ENCODE measurements around the gene PALD1. TPM values are rescaled to one million over a fixed set of nuclear protein-coding genes. Genes with fewer than 3 reads are reported as not detected.

The PALD1 gene
- total and polyA plus RNA-seq, 4 experiments from 2014 or later: not detected

- Mint-ChIP-seq H3K27ac (no peak overlapping the region), H3K4me3 (no peak overlapping the region), H3K27me3 (peaks cover 0 to 2% of the 10 kb centered on the region in 2 donors), H3K4me1 (no peaks in the 10 kb centered on the region), H3K9me3 (no peaks in the 10 kb centered on the region), H3K36me3 (no peaks in the 10 kb centered on the region)
- H3K4me1 ChIP-seq (ENCODE audit: insufficient read depth, low read length): no peaks in the 10 kb centered on the region
- H3K27me3 ChIP-seq (ENCODE audit: insufficient read depth, low read length): no peaks in the 10 kb centered on the region
- no peaks in the 10 kb centered on the region for H3K9me3 ChIP-seq (ENCODE audit: control insufficient read depth in 1 of 2, low read length in 2 of 2)
- no peak overlapping the region for H3K4me3 ChIP-seq (ENCODE audit: low read length in 2 of 2)
- DNase-seq: no peak
- no peak overlapping the region for H3K27ac ChIP-seq (ENCODE audit: low read depth, low read length)
- intact Hi-C loops (cut with micrococcal nuclease): no loop called here
- POLR2A ChIA-PET (ENCODE audit: partially characterized antibody): no interaction called here
- no peaks in the 10 kb centered on the region for H3K36me3 ChIP-seq (ENCODE audit: insufficient read depth, low read length)
- CTCF ChIA-PET (ENCODE audit: partially characterized antibody): no interaction called here
Measured at GRCh38 chr10:70508912-70509756, 30.6 kb downstream of the PALD1 start.

- ChIA-PET CTCF (ENCODE audit: partially characterized antibody) (no interaction called here), POLR2A (ENCODE audit: partially characterized antibody) (no interaction called here)
- H3K36me3 Mint-ChIP-seq: no peaks in the 10 kb centered on the region
- DNase-seq: no peak
- no peaks in the 10 kb centered on the region for H3K4me1 Mint-ChIP-seq
- H3K27me3 Mint-ChIP-seq: peaks cover 0 to 2% of the 10 kb centered on the region in 2 donors
- H3K36me3 ChIP-seq (ENCODE audit: insufficient read depth, low read length): no peaks in the 10 kb centered on the region
- H3K4me3 ChIP-seq (ENCODE audit: low read length in 2 of 2): no peak overlapping the region
- H3K4me1 ChIP-seq (ENCODE audit: insufficient read depth, low read length): no peaks in the 10 kb centered on the region
- H3K4me3 Mint-ChIP-seq: no peak overlapping the region
- no peaks in the 10 kb centered on the region for H3K9me3 ChIP-seq (ENCODE audit: control insufficient read depth in 1 of 2, low read length in 2 of 2)
- intact Hi-C loops (cut with micrococcal nuclease): no loop called here
- no peak overlapping the region for H3K27ac ChIP-seq (ENCODE audit: low read depth, low read length)
- H3K27me3 ChIP-seq (ENCODE audit: insufficient read depth, low read length): no peaks in the 10 kb centered on the region
- no peaks in the 10 kb centered on the region for H3K9me3 Mint-ChIP-seq
- H3K27ac Mint-ChIP-seq: no peak overlapping the region
Measured at GRCh38 chr10:70509757-70510147, 31.2 kb downstream of the PALD1 start.

- intact Hi-C loops (cut with micrococcal nuclease): no loop called here
- H3K9me3 ChIP-seq (ENCODE audit: control insufficient read depth in 1 of 2, low read length in 2 of 2): no peaks in the 10 kb centered on the region
- DNase-seq: no peak
- Mint-ChIP-seq H3K27ac (no peak overlapping the region), H3K27me3 (peaks cover 0 to 2% of the 10 kb centered on the region in 2 donors), H3K9me3 (no peaks in the 10 kb centered on the region), H3K4me3 (no peak overlapping the region), H3K4me1 (no peaks in the 10 kb centered on the region), H3K36me3 (no peaks in the 10 kb centered on the region)
- no peaks in the 10 kb centered on the region for H3K4me1 ChIP-seq (ENCODE audit: insufficient read depth, low read length)
- no peak overlapping the region for H3K27ac ChIP-seq (ENCODE audit: low read depth, low read length)
- POLR2A ChIA-PET (ENCODE audit: partially characterized antibody): no interaction called here
- H3K4me3 ChIP-seq (ENCODE audit: low read length in 2 of 2): no peak overlapping the region
- no peaks in the 10 kb centered on the region for H3K36me3 ChIP-seq (ENCODE audit: insufficient read depth, low read length)
- CTCF ChIA-PET (ENCODE audit: partially characterized antibody): no interaction called here
- H3K27me3 ChIP-seq (ENCODE audit: insufficient read depth, low read length): no peaks in the 10 kb centered on the region
Measured at GRCh38 chr10:70510453-70510852, 31.9 kb downstream of the PALD1 start.

GRCh38 chr10:70510904-70511303, 32.3 kb downstream of the PALD1 start:
- H3K4me1 ChIP-seq (ENCODE audit: insufficient read depth, low read length): no peaks in the 10 kb centered on the region
- no peak overlapping the region for H3K27ac ChIP-seq (ENCODE audit: low read depth, low read length)
- Mint-ChIP-seq H3K4me3 (no peak overlapping the region), H3K4me1 (no peaks in the 10 kb centered on the region), H3K27me3 (peaks cover 0 to 2% of the 10 kb centered on the region in 2 donors), H3K9me3 (no peaks in the 10 kb centered on the region), H3K27ac (no peak overlapping the region), H3K36me3 (no peaks in the 10 kb centered on the region)
- no peaks in the 10 kb centered on the region for H3K36me3 ChIP-seq (ENCODE audit: insufficient read depth, low read length)
- intact Hi-C loops (cut with micrococcal nuclease): no loop called here
- H3K27me3 ChIP-seq (ENCODE audit: insufficient read depth, low read length): no peaks in the 10 kb centered on the region
- CTCF ChIA-PET (ENCODE audit: partially characterized antibody): no interaction called here
- DNase-seq: no peak
- no peaks in the 10 kb centered on the region for H3K9me3 ChIP-seq (ENCODE audit: control insufficient read depth in 1 of 2, low read length in 2 of 2)
- H3K4me3 ChIP-seq (ENCODE audit: low read length in 2 of 2): no peak overlapping the region
- POLR2A ChIA-PET (ENCODE audit: partially characterized antibody): no interaction called here

- H3K4me1 ChIP-seq (ENCODE audit: insufficient read depth, low read length): no peaks in the 10 kb centered on the region
- Mint-ChIP-seq H3K4me1 (no peaks in the 10 kb centered on the region), H3K27ac (no peak overlapping the region), H3K9me3 (no peaks in the 10 kb centered on the region), H3K36me3 (no peaks in the 10 kb centered on the region), H3K27me3 (peaks cover 0 to 2% of the 10 kb centered on the region in 2 donors), H3K4me3 (no peak overlapping the region)
- no peak for DNase-seq
- no peak overlapping the region for H3K27ac ChIP-seq (ENCODE audit: low read depth, low read length)
- ChIA-PET CTCF (ENCODE audit: partially characterized antibody) (no interaction called here), POLR2A (ENCODE audit: partially characterized antibody) (no interaction called here)
- H3K9me3 ChIP-seq (ENCODE audit: control insufficient read depth in 1 of 2, low read length in 2 of 2): no peaks in the 10 kb centered on the region
- no peak overlapping the region for H3K4me3 ChIP-seq (ENCODE audit: low read length in 2 of 2)
- no peaks in the 10 kb centered on the region for H3K27me3 ChIP-seq (ENCODE audit: insufficient read depth, low read length)
- no peaks in the 10 kb centered on the region for H3K36me3 ChIP-seq (ENCODE audit: insufficient read depth, low read length)
- intact Hi-C loops (cut with micrococcal nuclease): no loop called here
Measured at GRCh38 chr10:70512149-70512639, 33.6 kb downstream of the PALD1 start.

GRCh38 chr10:70513848-70514309, 35.3 kb downstream of the PALD1 start:
- H3K27me3 Mint-ChIP-seq: peaks cover 0 to 2% of the 10 kb centered on the region in 2 donors

GRCh38 chr10:70514591-70514990, 36.0 kb downstream of the PALD1 start:
- Histone ChIP-seq H3K27ac (ENCODE audit: low read depth, low read length) (no peak overlapping the region), H3K36me3 (ENCODE audit: insufficient read depth, low read length) (no peaks in the 10 kb centered on the region), H3K4me1 (ENCODE audit: insufficient read depth, low read length) (no peaks in the 10 kb centered on the region), H3K27me3 (ENCODE audit: insufficient read depth, low read length) (no peaks in the 10 kb centered on the region), H3K9me3 (ENCODE audit: control insufficient read depth in 1 of 2, low read length in 2 of 2) (no peaks in the 10 kb centered on the region), H3K4me3 (ENCODE audit: low read length in 2 of 2) (no peak overlapping the region)
- ChIA-PET CTCF (ENCODE audit: partially characterized antibody) (no interaction called here), POLR2A (ENCODE audit: partially characterized antibody) (no interaction called here)
- Mint-ChIP-seq H3K9me3 (no peaks in the 10 kb centered on the region), H3K4me1 (no peaks in the 10 kb centered on the region), H3K27ac (no peak overlapping the region), H3K27me3 (peaks cover 0 to 2% of the 10 kb centered on the region in 2 donors), H3K4me3 (no peak overlapping the region), H3K36me3 (no peaks in the 10 kb centered on the region)
- DNase-seq: no peak
- intact Hi-C loops (cut with micrococcal nuclease): no loop called here

More at GRCh38 chr10:70513848-70514309, 35.3 kb downstream of the PALD1 start:
- intact Hi-C loops (cut with micrococcal nuclease): no loop called here
- Histone ChIP-seq H3K9me3 (ENCODE audit: control insufficient read depth in 1 of 2, low read length in 2 of 2) (no peaks in the 10 kb centered on the region), H3K36me3 (ENCODE audit: insufficient read depth, low read length) (no peaks in the 10 kb centered on the region), H3K27me3 (ENCODE audit: insufficient read depth, low read length) (no peaks in the 10 kb centered on the region), H3K4me1 (ENCODE audit: insufficient read depth, low read length) (no peaks in the 10 kb centered on the region), H3K27ac (ENCODE audit: low read depth, low read length) (no peak overlapping the region), H3K4me3 (ENCODE audit: low read length in 2 of 2) (no peak overlapping the region)
- Mint-ChIP-seq H3K27ac (no peak overlapping the region), H3K4me3 (no peak overlapping the region), H3K4me1 (no peaks in the 10 kb centered on the region), H3K36me3 (no peaks in the 10 kb centered on the region), H3K9me3 (no peaks in the 10 kb centered on the region)
- POLR2A ChIA-PET (ENCODE audit: partially characterized antibody): no interaction called here
- CTCF ChIA-PET (ENCODE audit: partially characterized antibody): interaction anchor here (1.0 kb wide), 1 partner anchor 10 kb away, joined by 3 read pairs; no protein-coding TSS in a partner anchor
- no peak for DNase-seq
